Measurements from ENCODE around the gene RBM44.
"Not testable (repeated sequence)": the region's sequence is repeated elsewhere in the genome, so short reads cannot be mapped to it uniquely, and the experiment has no call there.

Gene RBM44

GRCh38 chr2:237782181-237782580 is 16.4 kb upstream of the RBM44 start:
- H3K9me3 ChIP-seq (ENCODE audit: insufficient read depth, low read depth, low read length) = peaks cover 23% of the 10 kb centered on the region
- 88% methylated on average over 7 of the region's 7 CpGs for WGBS
- no peaks in the 10 kb centered on the region for H3K27me3 ChIP-seq (ENCODE audit: insufficient read depth, low read length)
- H3K4me3 ChIP-seq (ENCODE audit: low read length) = no peak overlapping the region
- H3K36me3 ChIP-seq (ENCODE audit: insufficient read depth, low read length) = peaks cover 43% of the 10 kb centered on the region
- no peak overlapping the region for H3K27ac ChIP-seq (ENCODE audit: low read depth, low read length)
- no peak overlapping the region for H3K9ac ChIP-seq (ENCODE audit: low read depth, low read length)
- no peaks in the 10 kb centered on the region for H3K4me1 ChIP-seq (ENCODE audit: insufficient read depth, low read length)

DNA sequence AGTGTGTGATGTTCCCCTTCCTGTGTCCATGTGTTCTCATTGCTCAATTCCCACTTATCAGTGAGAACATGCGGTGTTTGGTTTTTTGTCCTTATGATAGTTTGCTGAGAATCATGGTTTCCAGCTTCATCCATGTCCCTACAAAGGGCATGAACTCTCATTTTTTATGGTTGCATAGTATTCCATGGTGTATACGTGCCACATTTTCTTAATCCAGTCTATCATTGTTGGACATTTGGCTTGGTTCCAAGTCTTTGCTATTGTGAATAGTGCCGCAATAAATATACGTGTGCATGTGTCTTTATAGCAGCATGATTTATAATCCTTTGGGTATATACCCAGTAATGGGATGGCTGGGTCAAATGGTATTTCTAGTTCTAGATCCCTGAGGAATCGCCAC is 14.9 kb upstream of the RBM44 start:
- not testable (repeated sequence) for H3K9ac ChIP-seq (ENCODE audit: low read depth, low read length); H3K4me3 ChIP-seq (ENCODE audit: low read length); H3K27me3 ChIP-seq (ENCODE audit: insufficient read depth, low read length); H3K4me1 ChIP-seq (ENCODE audit: insufficient read depth, low read length); H3K27ac ChIP-seq (ENCODE audit: low read depth, low read length)
- peaks cover 31% of the 10 kb centered on the region for H3K9me3 ChIP-seq (ENCODE audit: insufficient read depth, low read depth, low read length)
- H3K36me3 ChIP-seq (ENCODE audit: insufficient read depth, low read length) = peaks cover 32% of the 10 kb centered on the region
- 100% methylated on average over 1 of the region's 5 CpGs for WGBS

DNA sequence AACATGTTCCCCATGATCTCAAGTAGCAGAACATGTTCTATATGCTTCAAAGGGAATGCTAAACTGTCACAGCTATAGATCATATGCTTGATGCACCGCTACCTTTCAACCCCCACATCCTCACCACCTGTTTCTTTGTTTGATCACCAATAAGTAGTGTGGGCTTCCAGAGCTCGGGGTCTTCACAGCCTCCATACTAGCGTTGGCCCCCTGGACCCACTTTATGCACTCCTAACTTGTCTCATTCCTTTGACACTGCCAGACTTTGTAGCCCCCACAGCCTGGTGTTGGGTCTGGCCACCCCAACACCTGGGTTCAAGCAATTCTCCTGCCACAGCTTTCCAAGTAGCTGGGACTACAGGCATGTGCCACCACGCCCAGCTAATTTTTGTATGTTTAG is 11.6 kb upstream of the RBM44 start:
- H3K9me3 ChIP-seq (ENCODE audit: insufficient read depth, low read depth, low read length) = peaks cover 31% of the 10 kb centered on the region
- H3K4me1 ChIP-seq (ENCODE audit: insufficient read depth, low read length) = no peaks in the 10 kb centered on the region
- no peak overlapping the region for H3K27ac ChIP-seq (ENCODE audit: low read depth, low read length)
- no peak overlapping the region for H3K4me3 ChIP-seq (ENCODE audit: low read length)
- 100% methylated on average over 4 of the region's 4 CpGs for WGBS
- no peak overlapping the region for H3K9ac ChIP-seq (ENCODE audit: low read depth, low read length)
- H3K36me3 ChIP-seq (ENCODE audit: insufficient read depth, low read length) = peaks cover 6% of the 10 kb centered on the region; the same call in 1 of the 2 replicates
- H3K27me3 ChIP-seq (ENCODE audit: insufficient read depth, low read length) = no peaks in the 10 kb centered on the region

- Histone ChIP-seq H3K4me3 (ENCODE audit: low read length) (no peak overlapping the region), H3K9me3 (ENCODE audit: insufficient read depth, low read depth, low read length) (peaks cover 26% of the 10 kb centered on the region), H3K9ac (ENCODE audit: low read depth, low read length) (no peak overlapping the region), H3K36me3 (ENCODE audit: insufficient read depth, low read length) (no peaks in the 10 kb centered on the region; the same call in 1 of the 2 replicates), H3K27ac (ENCODE audit: low read depth, low read length) (no peak overlapping the region), H3K4me1 (ENCODE audit: insufficient read depth, low read length) (no peaks in the 10 kb centered on the region), H3K27me3 (ENCODE audit: insufficient read depth, low read length) (no peaks in the 10 kb centered on the region)
- 95% methylated on average over 4 of the region's 4 CpGs for whole genome bisulfite sequencing
Measured at GRCh38 chr2:237790353-237790752, 8.2 kb upstream of the RBM44 start.

- no peak overlapping the region for H3K27ac ChIP-seq (ENCODE audit: low read depth, low read length)
- no peak overlapping the region for H3K4me3 ChIP-seq (ENCODE audit: low read length)
- no peaks in the 10 kb centered on the region for H3K4me1 ChIP-seq (ENCODE audit: insufficient read depth, low read length)
- H3K36me3 ChIP-seq (ENCODE audit: insufficient read depth, low read length) = no peaks in the 10 kb centered on the region
- WGBS = 82% methylated on average over 6 of the region's 6 CpGs
- peaks cover 11% of the 10 kb centered on the region; the same call in 1 of the 2 replicates for H3K9me3 ChIP-seq (ENCODE audit: insufficient read depth, low read depth, low read length)
- H3K27me3 ChIP-seq (ENCODE audit: insufficient read depth, low read length) = no peaks in the 10 kb centered on the region
- H3K9ac ChIP-seq (ENCODE audit: low read depth, low read length) = no peak overlapping the region
Measured at GRCh38 chr2:237791977-237792727, 6.4 kb upstream of the RBM44 start.

- H3K4me1 ChIP-seq (ENCODE audit: insufficient read depth, low read length) = no peaks in the 10 kb centered on the region
- no peak overlapping the region for H3K4me3 ChIP-seq (ENCODE audit: low read length)
- 95% methylated on average over 3 of the region's 3 CpGs for WGBS
- H3K27me3 ChIP-seq (ENCODE audit: insufficient read depth, low read length) = no peaks in the 10 kb centered on the region
- H3K9me3 ChIP-seq (ENCODE audit: insufficient read depth, low read depth, low read length) = no peaks in the 10 kb centered on the region
- H3K9ac ChIP-seq (ENCODE audit: low read depth, low read length) = no peak overlapping the region
- H3K27ac ChIP-seq (ENCODE audit: low read depth, low read length) = no peak overlapping the region
- no peaks in the 10 kb centered on the region for H3K36me3 ChIP-seq (ENCODE audit: insufficient read depth, low read length)
Measured at GRCh38 chr2:237797253-237797652, 1.3 kb upstream of the RBM44 start.

DNA sequence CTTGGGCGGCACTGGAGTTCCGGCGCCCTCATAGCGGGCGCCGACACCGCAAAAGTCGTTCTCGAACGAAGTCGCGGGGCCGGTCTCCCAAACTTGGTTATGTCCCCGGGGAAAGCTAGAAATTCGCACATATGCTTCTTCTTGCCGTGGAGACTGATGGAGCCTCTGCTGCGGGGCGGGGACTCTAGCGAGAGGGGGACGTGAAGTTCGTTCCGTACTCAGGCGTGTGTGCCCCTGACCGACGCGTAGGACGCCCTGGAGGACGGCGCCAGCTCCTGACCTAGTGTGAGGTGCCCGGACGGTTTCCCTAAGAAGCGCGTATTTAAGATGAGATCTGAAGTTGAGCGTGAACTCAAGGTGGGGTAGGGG is 465 bp downstream of the RBM44 start:
- Histone ChIP-seq H3K27ac (ENCODE audit: low read depth, low read length) (no peak overlapping the region), H3K36me3 (ENCODE audit: insufficient read depth, low read length) (no peaks in the 10 kb centered on the region), H3K27me3 (ENCODE audit: insufficient read depth, low read length) (no peaks in the 10 kb centered on the region), H3K9me3 (ENCODE audit: insufficient read depth, low read depth, low read length) (no peaks in the 10 kb centered on the region), H3K4me3 (ENCODE audit: low read length) (no peak overlapping the region), H3K9ac (ENCODE audit: low read depth, low read length) (no peak overlapping the region), H3K4me1 (ENCODE audit: insufficient read depth, low read length) (no peaks in the 10 kb centered on the region)
- WGBS = 96% methylated on average over 34 of the region's 34 CpGs

DNA sequence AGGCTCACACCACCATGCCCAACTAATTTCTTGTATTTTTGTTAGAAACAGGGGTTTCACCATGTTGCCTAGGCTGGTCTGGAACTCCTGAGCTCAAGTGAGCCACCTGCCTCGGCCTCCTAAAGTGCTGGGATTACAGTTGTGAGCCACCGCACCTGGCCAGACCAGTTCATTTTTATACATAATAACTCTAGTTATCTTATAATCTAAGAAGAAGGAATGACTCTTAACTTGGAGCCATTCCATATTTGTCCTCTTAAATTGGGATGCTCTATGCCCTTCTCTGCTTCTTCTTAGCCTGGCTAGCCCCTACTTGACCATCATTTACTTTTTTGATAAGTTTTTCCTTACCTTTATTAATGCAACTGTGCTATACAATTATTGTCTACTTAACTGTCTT is 2.9 kb downstream of the RBM44 start:
- Histone ChIP-seq H3K9ac (ENCODE audit: low read depth, low read length) (no peak overlapping the region), H3K9me3 (ENCODE audit: insufficient read depth, low read depth, low read length) (no peaks in the 10 kb centered on the region), H3K4me1 (ENCODE audit: insufficient read depth, low read length) (no peaks in the 10 kb centered on the region), H3K4me3 (ENCODE audit: low read length) (no peak overlapping the region), H3K27ac (ENCODE audit: low read depth, low read length) (no peak overlapping the region), H3K27me3 (ENCODE audit: insufficient read depth, low read length) (no peaks in the 10 kb centered on the region), H3K36me3 (ENCODE audit: insufficient read depth, low read length) (no peaks in the 10 kb centered on the region)
- WGBS = 91% methylated on average over 2 of the region's 2 CpGs

GRCh38 chr2:237806334-237806733 is 7.8 kb downstream of the RBM44 start:
- H3K4me1 ChIP-seq (ENCODE audit: insufficient read depth, low read length) = no peaks in the 10 kb centered on the region
- no peak overlapping the region for H3K9ac ChIP-seq (ENCODE audit: low read depth, low read length)
- H3K36me3 ChIP-seq (ENCODE audit: insufficient read depth, low read length) = no peaks in the 10 kb centered on the region
- H3K27ac ChIP-seq (ENCODE audit: low read depth, low read length) = no peak overlapping the region
- WGBS = 79% methylated on average over 2 of the region's 2 CpGs
- no peaks in the 10 kb centered on the region for H3K9me3 ChIP-seq (ENCODE audit: insufficient read depth, low read depth, low read length)
- no peaks in the 10 kb centered on the region for H3K27me3 ChIP-seq (ENCODE audit: insufficient read depth, low read length)
- no peak overlapping the region for H3K4me3 ChIP-seq (ENCODE audit: low read length)

GRCh38 chr2:237815637-237816036 is 17.1 kb downstream of the RBM44 start:
- Histone ChIP-seq H3K36me3 (ENCODE audit: insufficient read depth, low read length) (no peaks in the 10 kb centered on the region), H3K27me3 (ENCODE audit: insufficient read depth, low read length) (peaks cover 5% of the 10 kb centered on the region; the same call in 1 of the 2 replicates), H3K9me3 (ENCODE audit: insufficient read depth, low read depth, low read length) (no peaks in the 10 kb centered on the region), H3K9ac (ENCODE audit: low read depth, low read length) (no peak overlapping the region), H3K4me3 (ENCODE audit: low read length) (no peak overlapping the region), H3K4me1 (ENCODE audit: insufficient read depth, low read length) (no peaks in the 10 kb centered on the region), H3K27ac (ENCODE audit: low read depth, low read length) (no peak overlapping the region)
- WGBS = 100% methylated on average over 1 of the region's 1 CpG

- Histone ChIP-seq H3K4me1 (ENCODE audit: insufficient read depth, low read length) (no peaks in the 10 kb centered on the region), H3K9me3 (ENCODE audit: insufficient read depth, low read depth, low read length) (no peaks in the 10 kb centered on the region), H3K36me3 (ENCODE audit: insufficient read depth, low read length) (no peaks in the 10 kb centered on the region), H3K27me3 (ENCODE audit: insufficient read depth, low read length) (peaks cover 5% of the 10 kb centered on the region; the same call in 1 of the 2 replicates), H3K27ac (ENCODE audit: low read depth, low read length) (no peak overlapping the region), H3K4me3 (ENCODE audit: low read length) (no peak overlapping the region), H3K9ac (ENCODE audit: low read depth, low read length) (no peak overlapping the region)
- 70% methylated on average over 1 of the region's 1 CpG for WGBS
Measured at GRCh38 chr2:237816531-237816930, 18.0 kb downstream of the RBM44 start.

DNA sequence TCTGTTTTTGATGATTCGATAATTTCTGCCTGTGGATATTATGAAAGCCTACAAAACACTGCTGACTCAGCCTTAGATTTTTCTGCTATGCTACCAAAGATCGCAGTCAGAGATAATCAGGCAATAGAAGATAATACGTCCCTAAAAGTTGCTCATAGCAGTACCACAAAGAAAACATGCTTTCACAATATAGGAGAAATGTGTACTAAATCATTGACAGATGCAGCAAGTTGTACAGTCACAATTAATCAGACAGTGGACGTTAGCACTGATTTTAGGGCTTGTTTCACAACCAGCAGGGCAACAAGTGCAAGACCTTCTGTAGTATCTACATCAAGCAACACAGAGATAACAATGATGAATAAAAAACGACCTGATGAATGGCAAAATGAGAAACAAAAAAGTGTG is 19.5 kb downstream of the RBM44 start:
- no peaks in the 10 kb centered on the region for H3K4me1 ChIP-seq (ENCODE audit: insufficient read depth, low read length)
- no peaks in the 10 kb centered on the region for H3K9me3 ChIP-seq (ENCODE audit: insufficient read depth, low read depth, low read length)
- H3K27ac ChIP-seq (ENCODE audit: low read depth, low read length) = no peak overlapping the region
- 87% methylated on average over 5 of the region's 5 CpGs for WGBS
- no peaks in the 10 kb centered on the region for H3K36me3 ChIP-seq (ENCODE audit: insufficient read depth, low read length)
- H3K27me3 ChIP-seq (ENCODE audit: insufficient read depth, low read length) = peaks cover 5% of the 10 kb centered on the region; the same call in 1 of the 2 replicates
- H3K9ac ChIP-seq (ENCODE audit: low read depth, low read length) = no peak overlapping the region
- H3K4me3 ChIP-seq (ENCODE audit: low read length) = no peak overlapping the region
